Neural cell (in vitro differentiated cells): ENCODE measurements around the gene FBXO46. TPM values are rescaled to one million over a fixed set of nuclear protein-coding genes. Genes with fewer than 3 reads are reported as not detected.

Source experiments
- H2AFZ ChIP-seq: fragments of 200-600, 300-800 bp; sonication (generic), shearing (Covaris generic); 2 replicates; pipeline ENCODE4 v1.6.0; 2014; ENCODE audit warnings: low read depth, mild to moderate bottlenecking, antibody characterized with exemption, low read length, moderate library complexity
- H3F3A ChIP-seq: fragments of 200-600 bp; shearing (Covaris generic); 2 replicates; pipeline ENCODE4 v1.6.1; 2016; ENCODE audit warnings: mild to moderate bottlenecking, moderate library complexity, mixed read lengths, antibody characterized with exemption, low read length; ENCODE audit not compliant: insufficient read depth, poor library complexity, severe bottlenecking
- H3K27ac ChIP-seq: fragments of 200-600, 300-800 bp; sonication (generic), shearing (Covaris generic); 2 replicates; pipeline ENCODE4 v1.5.1; 2014; ENCODE audit warnings: mild to moderate bottlenecking, low read length, moderate library complexity
- H3K27me3 ChIP-seq: fragments of 300-800, 200-600 bp; sonication (generic), shearing (Covaris generic); 2 replicates; pipeline ENCODE4 v1.6.0; 2014; ENCODE audit warnings: mild to moderate bottlenecking, low read depth, low read length, moderate library complexity; ENCODE audit not compliant: insufficient read depth
- H3K36me3 ChIP-seq: fragments of 300-800, 200-600 bp; sonication (generic), shearing (Covaris generic); 2 replicates; pipeline ENCODE4 v1.5.1; 2014; ENCODE audit warnings: mild to moderate bottlenecking, antibody characterized with exemption, low read length, moderate library complexity; ENCODE audit not compliant: insufficient read depth
- H3K4me2 ChIP-seq: fragments of 300-800, 200-600 bp; sonication (generic), shearing (Covaris generic); 2 replicates; pipeline ENCODE4 v1.6.0; 2014; ENCODE audit warnings: mild to moderate bottlenecking, low read length
- H3K4me3 ChIP-seq: fragments of 300-800, 200-600 bp; sonication (generic), shearing (Covaris generic); 2 replicates; pipeline ENCODE4 v1.5.1; 2014; ENCODE audit warnings: mild to moderate bottlenecking, low read length, moderate library complexity
- H3K79me2 ChIP-seq: fragments of 200-600 bp; shearing (Covaris generic); replicated peaks from 2 replicates; pipeline ENCODE4 v1.6.0; 2014; ENCODE audit warnings: mild to moderate bottlenecking, low read length, moderate library complexity; ENCODE audit not compliant: insufficient read depth
- H3K9ac ChIP-seq: fragments of 300-800, 200-600 bp; sonication (generic), shearing (Covaris generic); 2 replicates; pipeline ENCODE4 v1.6.1; 2016; ENCODE audit warnings: mild to moderate bottlenecking, low read length, mixed read lengths
- H3K9me2 ChIP-seq: fragments of 200-600 bp; shearing (Covaris generic); 2 replicates; pipeline ENCODE4 v1.6.1; 2016; ENCODE audit warnings: mild to moderate bottlenecking, low read length, mixed read lengths; ENCODE audit not compliant: insufficient read depth
- H3K9me3 ChIP-seq: fragments of 200-600, 300-800 bp; sonication (generic), shearing (Covaris generic); 2 replicates; pipeline ENCODE4 v1.6.1; 2016; ENCODE audit warnings: mild to moderate bottlenecking, mixed run types, low read length, moderate library complexity, mixed read lengths
- H4K20me1 ChIP-seq: fragments of 200-600 bp; shearing (Covaris generic); 2 replicates; pipeline ENCODE4 v1.6.1; 2016; ENCODE audit warnings: mild to moderate bottlenecking, mixed run types; ENCODE audit not compliant: insufficient read depth
- EP300 ChIP-seq: fragments of 450-650 bp; conservative IDR thresholded peaks from 2 replicates; pipeline ENCODE4 v1.6.1; 2014; ENCODE audit warnings: antibody characterized with exemption, mild to moderate bottlenecking, moderate library complexity; ENCODE audit not compliant: poor library complexity, severe bottlenecking
- EZH2 ChIP-seq: fragments of 200-600, 300-800 bp; shearing (Covaris generic), sonication (generic); IDR thresholded peaks from 2 replicates; pipeline ENCODE4 v1.6.1; 2014; ENCODE audit warnings: antibody characterized with exemption, low read length, borderline replicate concordance, mild to moderate bottlenecking; ENCODE audit not compliant: insufficient read depth, poor library complexity, severe bottlenecking
- MXI1 ChIP-seq: fragments of 450-650 bp; conservative IDR thresholded peaks from 2 replicates; pipeline ENCODE4 v1.6.1; 2014; ENCODE audit warnings: antibody characterized with exemption, mild to moderate bottlenecking; ENCODE audit not compliant: poor library complexity, severe bottlenecking
- POLR2AphosphoS5 ChIP-seq: IDR thresholded peaks from 2 replicates; pipeline ENCODE4 v1.6.1; 2012
- RAD21 ChIP-seq: fragments of 450-650 bp; conservative IDR thresholded peaks from 2 replicates; pipeline ENCODE4 v1.6.1; 2014; ENCODE audit warnings: antibody characterized with exemption, mild to moderate bottlenecking, moderate library complexity
- REST ChIP-seq: IDR thresholded peaks from 2 replicates; pipeline ENCODE4 v1.6.1; 2012; ENCODE audit warnings: borderline replicate concordance
- SMC3 ChIP-seq: fragments of 450-650 bp; conservative IDR thresholded peaks from 2 replicates; pipeline ENCODE4 v1.6.1; 2014; ENCODE audit warnings: antibody characterized with exemption, mild to moderate bottlenecking, moderate library complexity; ENCODE audit not compliant: poor library complexity
- TAF1 ChIP-seq: IDR thresholded peaks from 2 replicates; pipeline ENCODE4 v1.6.1; 2012; ENCODE audit warnings: low read depth
- polyA plus RNA-seq: library from polyadenylated mRNA; depleted of rRNA; stranded (reverse); fragments of >200 nt; gene quantifications from 2 replicates; pipeline ENCODE4 v1.2.3, GENCODE V29; 2014
- TF ChIP-seq, protein P1 (sequence below): fragments of 450-650 bp; IDR thresholded peaks from 2 replicates; pipeline ENCODE4 v1.5.1; 2014; ENCODE audit warnings: antibody characterized with exemption, mild to moderate bottlenecking, moderate library complexity; ENCODE audit not compliant: poor library complexity, severe bottlenecking

Gene FBXO46
- polyA plus RNA-seq, 1 donor from 2014 or later: 12.5 TPM

- TF ChIP-seq REST: no peak
These were observed 36.7 kb upstream of the FBXO46 start (continued) for GRCh38 chr19:45767410-45767880.

DNA sequence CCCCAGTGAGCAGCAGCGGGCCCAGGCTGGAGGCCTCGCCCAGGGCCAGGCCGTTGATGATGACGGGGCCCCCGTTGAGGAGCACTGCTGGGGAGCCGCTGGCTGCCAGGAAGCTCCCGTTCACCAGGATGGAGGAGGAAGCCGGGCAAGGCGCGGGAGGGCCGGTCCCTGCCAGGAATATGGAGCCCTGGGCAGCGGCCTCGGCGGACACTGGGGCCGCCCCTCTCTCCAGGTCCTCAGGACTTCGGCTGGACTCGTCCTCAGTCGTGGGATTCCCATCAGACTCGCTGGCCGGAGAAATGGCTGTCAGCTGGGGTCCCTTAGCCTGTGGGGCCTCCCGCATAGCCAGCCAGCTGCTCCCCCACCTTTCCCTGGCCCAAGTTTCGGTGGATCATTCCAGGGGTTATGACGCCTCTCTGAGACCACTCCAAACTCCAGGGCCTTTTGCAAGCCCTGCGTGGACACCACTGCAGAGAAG is 36.2 kb upstream of the FBXO46 start:
- Histone ChIP-seq H4K20me1 (no peaks in the 10 kb centered on the region), H3K9ac (no peak overlapping the region), H3K9me2 (no peaks in the 10 kb centered on the region), H3K4me3 (no peak overlapping the region), H3K27me3 (peaks cover 22% of the 10 kb centered on the region), H3K9me3 (no peaks in the 10 kb centered on the region), H3K79me2 (no peaks in the 10 kb centered on the region), H3K4me2 (no peak overlapping the region), H3K36me3 (no peaks in the 10 kb centered on the region), H2AFZ (no peak overlapping the region), H3K27ac (no peak overlapping the region), H3F3A (no peaks in the 10 kb centered on the region)
- no peak for TF ChIP-seq TAF1
- TF ChIP-seq REST: no peak
- no peak for TF ChIP-seq RAD21
- no peak for TF ChIP-seq EZH2
- TF ChIP-seq, protein P1, sequence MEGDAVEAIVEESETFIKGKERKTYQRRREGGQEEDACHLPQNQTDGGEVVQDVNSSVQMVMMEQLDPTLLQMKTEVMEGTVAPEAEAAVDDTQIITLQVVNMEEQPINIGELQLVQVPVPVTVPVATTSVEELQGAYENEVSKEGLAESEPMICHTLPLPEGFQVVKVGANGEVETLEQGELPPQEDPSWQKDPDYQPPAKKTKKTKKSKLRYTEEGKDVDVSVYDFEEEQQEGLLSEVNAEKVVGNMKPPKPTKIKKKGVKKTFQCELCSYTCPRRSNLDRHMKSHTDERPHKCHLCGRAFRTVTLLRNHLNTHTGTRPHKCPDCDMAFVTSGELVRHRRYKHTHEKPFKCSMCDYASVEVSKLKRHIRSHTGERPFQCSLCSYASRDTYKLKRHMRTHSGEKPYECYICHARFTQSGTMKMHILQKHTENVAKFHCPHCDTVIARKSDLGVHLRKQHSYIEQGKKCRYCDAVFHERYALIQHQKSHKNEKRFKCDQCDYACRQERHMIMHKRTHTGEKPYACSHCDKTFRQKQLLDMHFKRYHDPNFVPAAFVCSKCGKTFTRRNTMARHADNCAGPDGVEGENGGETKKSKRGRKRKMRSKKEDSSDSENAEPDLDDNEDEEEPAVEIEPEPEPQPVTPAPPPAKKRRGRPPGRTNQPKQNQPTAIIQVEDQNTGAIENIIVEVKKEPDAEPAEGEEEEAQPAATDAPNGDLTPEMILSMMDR: no peak
- no peak for TF ChIP-seq MXI1
- no peak for TF ChIP-seq POLR2AphosphoS5
- no peak for TF ChIP-seq EP300
- TF ChIP-seq SMC3: no peak
